ENCODE measurements around the gene DGUOK. TPM values are rescaled to one million over a fixed set of nuclear protein-coding genes. Genes with fewer than 3 reads are reported as not detected.

DGUOK gene
- total and polyA plus RNA-seq, 12 donors, result 40.0 to 112 (median 60.0) TPM

DNA sequence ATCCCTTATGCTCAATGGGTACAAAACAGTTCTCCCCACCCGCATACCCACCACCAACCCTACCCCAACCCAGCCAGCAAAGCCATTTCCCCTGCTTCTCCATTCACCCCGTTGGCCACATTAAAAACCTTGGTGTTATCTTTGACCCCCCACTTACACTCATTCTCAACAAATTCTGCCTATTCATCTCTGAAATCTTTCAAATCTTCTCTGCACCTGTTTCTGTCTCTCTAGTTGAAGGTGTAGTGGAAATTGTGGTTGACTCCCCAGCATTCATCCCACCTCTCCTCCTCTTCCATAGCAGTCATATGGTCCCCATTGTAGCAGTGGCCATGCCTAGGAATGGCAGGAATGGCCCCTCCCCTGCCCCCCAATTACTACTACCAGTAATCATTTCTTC is 37.5 kb downstream of the DGUOK start:
- Histone ChIP-seq H3K4me1 (replicated peaks in 1 of 2) (no peaks in the 10 kb centered on the region), H3K27ac (no peak overlapping the region), H3K4me3 (no peak overlapping the region), H3K36me3 (replicated peaks in 1 of 2) (peaks cover 0 to 7% of the 10 kb centered on the region in 2 donors), H3K27me3 (no peaks in the 10 kb centered on the region), H3K9me3 (replicated peaks in 1 of 3) (no peaks in the 10 kb centered on the region)
- intact Hi-C loops (cut with DNase I), result no loop called here
- TF ChIP-seq POLR2A (IDR thresholded peaks at IDR 0.05), result no peak
- TF ChIP-seq, protein P1, sequence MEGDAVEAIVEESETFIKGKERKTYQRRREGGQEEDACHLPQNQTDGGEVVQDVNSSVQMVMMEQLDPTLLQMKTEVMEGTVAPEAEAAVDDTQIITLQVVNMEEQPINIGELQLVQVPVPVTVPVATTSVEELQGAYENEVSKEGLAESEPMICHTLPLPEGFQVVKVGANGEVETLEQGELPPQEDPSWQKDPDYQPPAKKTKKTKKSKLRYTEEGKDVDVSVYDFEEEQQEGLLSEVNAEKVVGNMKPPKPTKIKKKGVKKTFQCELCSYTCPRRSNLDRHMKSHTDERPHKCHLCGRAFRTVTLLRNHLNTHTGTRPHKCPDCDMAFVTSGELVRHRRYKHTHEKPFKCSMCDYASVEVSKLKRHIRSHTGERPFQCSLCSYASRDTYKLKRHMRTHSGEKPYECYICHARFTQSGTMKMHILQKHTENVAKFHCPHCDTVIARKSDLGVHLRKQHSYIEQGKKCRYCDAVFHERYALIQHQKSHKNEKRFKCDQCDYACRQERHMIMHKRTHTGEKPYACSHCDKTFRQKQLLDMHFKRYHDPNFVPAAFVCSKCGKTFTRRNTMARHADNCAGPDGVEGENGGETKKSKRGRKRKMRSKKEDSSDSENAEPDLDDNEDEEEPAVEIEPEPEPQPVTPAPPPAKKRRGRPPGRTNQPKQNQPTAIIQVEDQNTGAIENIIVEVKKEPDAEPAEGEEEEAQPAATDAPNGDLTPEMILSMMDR (IDR thresholded peaks at IDR 0.05), result no peak
- WGBS, 4 donors, result 78 to 91% (median 87%) methylated on average over 2 of the region's 2 CpGs
- no peak for DNase-seq

GRCh38 chr2:73965053-73965452 is 38.4 kb downstream of the DGUOK start:
- intact Hi-C loops (cut with DNase I), result no loop called here
- Histone ChIP-seq H3K36me3 (replicated peaks in 1 of 2) (no peaks in the 10 kb centered on the region), H3K27me3 (no peaks in the 10 kb centered on the region), H3K27ac (no peak overlapping the region), H3K4me3 (no peak overlapping the region), H3K4me1 (replicated peaks in 1 of 2) (peaks cover 0 to under 1% of the 10 kb centered on the region in 2 donors), H3K9me3 (replicated peaks in 1 of 3) (no peaks in the 10 kb centered on the region)
- TF ChIP-seq, protein P1 (IDR thresholded peaks at IDR 0.05), result no peak
- no peak for TF ChIP-seq POLR2A (IDR thresholded peaks at IDR 0.05)
- no peak for DNase-seq
- 91 to 93% (median 92%) methylated on average over 3 of the region's 3 CpGs for WGBS, 4 donors

DNA sequence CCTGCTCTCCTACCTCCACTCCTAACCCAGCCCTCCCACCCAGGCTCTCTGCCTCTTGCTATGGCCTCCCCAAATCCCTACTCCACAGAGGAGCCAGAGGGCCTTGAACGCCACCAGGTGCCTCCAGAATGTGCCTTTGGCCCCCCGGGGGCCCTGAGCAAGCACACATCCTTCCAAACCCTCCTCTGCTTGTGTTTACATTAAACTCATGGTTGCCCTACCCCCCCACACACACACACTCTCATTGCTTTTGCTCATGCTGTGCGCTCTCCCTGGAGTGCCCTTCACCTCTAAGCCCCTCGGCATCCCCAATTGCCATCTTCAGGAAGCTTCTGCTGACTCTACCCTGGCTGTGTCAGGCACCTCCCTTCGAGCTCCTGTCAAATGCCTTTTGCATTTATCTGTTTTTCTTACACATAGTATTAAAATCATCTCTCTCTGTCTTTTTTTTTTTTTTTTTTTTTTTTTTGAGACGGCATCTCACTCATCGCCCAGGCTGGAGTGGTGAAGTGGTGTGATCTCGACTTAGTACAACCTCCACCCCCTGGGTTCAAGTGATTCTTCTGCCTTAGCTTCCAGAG is 41.8 kb downstream of the DGUOK start:
- H3K9me3 ChIP-seq (replicated peaks in 1 of 3), result no peaks in the 10 kb centered on the region
- intact Hi-C loops (cut with DNase I), result no loop called here
- no peaks in the 10 kb centered on the region for H3K27me3 ChIP-seq

DNA sequence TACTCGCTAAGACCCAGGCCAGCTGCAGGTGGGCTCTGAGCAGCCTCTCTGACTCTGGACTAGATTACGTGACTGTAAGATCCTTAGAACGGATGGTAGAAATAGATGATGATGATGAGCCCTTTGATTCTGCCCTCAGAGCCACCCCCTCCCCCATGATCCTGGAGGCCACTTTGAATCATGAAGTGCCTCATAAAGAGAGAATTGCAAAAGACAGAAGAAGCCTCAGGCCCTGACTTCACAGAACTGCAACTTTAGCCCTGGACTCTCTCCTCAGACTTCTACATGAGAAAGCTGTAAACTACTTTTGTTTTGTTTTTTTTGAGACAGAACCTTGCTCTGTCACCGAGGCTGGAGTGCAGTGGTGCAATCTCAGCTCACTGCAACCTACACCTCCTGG is 42.7 kb downstream of the DGUOK start:
- H3K36me3 ChIP-seq (replicated peaks in 1 of 2), result no peaks in the 10 kb centered on the region
- peaks cover 17 to 26% of the 10 kb centered on the region in 2 donors for H3K4me1 ChIP-seq (replicated peaks in 1 of 2)
- DNase-seq, result no peak
- no peak overlapping the region for H3K4me3 ChIP-seq
- no peak for TF ChIP-seq POLR2A (IDR thresholded peaks at IDR 0.05)
- TF ChIP-seq, protein P1 (IDR thresholded peaks at IDR 0.05), result no peak
- WGBS, 4 donors, result 84 to 97% (median 90%) methylated on average over 4 of the region's 4 CpGs
- no peaks in the 10 kb centered on the region for H3K9me3 ChIP-seq (replicated peaks in 1 of 3)
- H3K27me3 ChIP-seq, result no peaks in the 10 kb centered on the region
- intact Hi-C loops (cut with DNase I), result no loop called here
- H3K27ac ChIP-seq, result no peak overlapping the region

More for the DNA sequence above, 41.8 kb downstream of the DGUOK start:
- no peak for DNase-seq
- H3K4me1 ChIP-seq (replicated peaks in 1 of 2), result peaks cover 17 to 26% of the 10 kb centered on the region in 2 donors
- 88 to 95% (median 93%) methylated on average over 7 to 8 of the region's 8 CpGs for WGBS, 4 donors
- H3K4me3 ChIP-seq, result no peak overlapping the region
- H3K27ac ChIP-seq, result no peak overlapping the region
- TF ChIP-seq, protein P1 (IDR thresholded peaks at IDR 0.05), result no peak
- TF ChIP-seq POLR2A (IDR thresholded peaks at IDR 0.05), result no peak
- no peaks in the 10 kb centered on the region for H3K36me3 ChIP-seq (replicated peaks in 1 of 2)

Measured in adrenal gland (tissue), 12 donors.